Measurements from ENCODE around the gene SPDYE3.

- no peak for TF ChIP-seq CTCF (IDR thresholded peaks at IDR 0.05)
- TF ChIP-seq POLR2A (IDR thresholded peaks at IDR 0.05; ENCODE audit: low read depth): no peak
- no peak for TF ChIP-seq POLR2AphosphoS5 (IDR thresholded peaks at IDR 0.05)
Measured at GRCh38 chr7:100267648-100268047, 39.9 kb upstream of the SPDYE3 start.

Measured in esophagus muscularis mucosa (tissue), 3 donors.